A549 (cell line): ENCODE measurements around the gene MDM1.

Source experiments
- CEBPB ChIP-seq, 2 experiments: fragments of >200 bp in 1 of 2; sonication (Bioruptor Twin) in 1 of 2; formaldehyde crosslinking in 1 of 2; IDR thresholded peaks; 2 replicates each; pipeline ENCODE4 v1.6.1; 2012 to 2016
- CTCF ChIP-seq: fragments of >200 bp; sonication (Bioruptor Twin); formaldehyde crosslinking; IDR thresholded peaks from 3 replicates; pipeline ENCODE4 v1.5.1; 2016
- EP300 ChIP-seq, 2 experiments: fragments of >200 bp; sonication (Bioruptor Twin); formaldehyde crosslinking; IDR thresholded peaks; 2 replicates in 1 of 2; 3 replicates in 1 of 2; pipeline ENCODE4 v1.6.1; 2016 to 2017
- TF ChIP-seq, protein P1 (sequence below): IDR thresholded peaks from 2 replicates; pipeline ENCODE4 v1.6.1; 2012
- TF ChIP-seq, protein P2 (sequence below): IDR thresholded peaks from 2 replicates; pipeline ENCODE4 v1.6.1; 2012
- TF ChIP-seq, protein P3 (sequence below): fragments of 200-600 bp; sonication (generic); IDR thresholded peaks from 2 replicates; pipeline ENCODE4 v1.6.1; 2016; ENCODE audit warnings: antibody characterized with exemption, mild to moderate bottlenecking, moderate library complexity

DNA sequence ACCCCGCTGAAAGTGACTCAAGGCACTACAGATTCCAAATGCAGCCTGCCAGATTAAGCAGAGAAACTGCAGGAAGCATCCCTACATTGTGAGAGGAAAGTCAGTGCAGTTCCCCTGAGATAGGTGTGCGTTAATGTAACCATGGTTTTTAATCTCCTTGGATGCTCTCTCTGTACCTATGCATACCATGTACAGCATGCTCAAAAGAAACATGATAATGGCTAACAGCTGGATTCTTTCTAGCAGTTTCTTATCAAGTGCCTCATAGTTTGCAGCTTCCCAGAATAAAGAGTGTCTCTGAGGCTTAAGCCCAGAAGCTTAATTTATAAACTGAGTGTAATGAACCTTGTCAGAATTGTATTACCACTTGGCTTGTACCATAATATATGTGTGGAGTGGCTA, 17.1 kb upstream of the MDM1 start:
- TF ChIP-seq CEBPB (IDR thresholded peaks at IDR 0.05), result no peak
- TF ChIP-seq, protein P1, sequence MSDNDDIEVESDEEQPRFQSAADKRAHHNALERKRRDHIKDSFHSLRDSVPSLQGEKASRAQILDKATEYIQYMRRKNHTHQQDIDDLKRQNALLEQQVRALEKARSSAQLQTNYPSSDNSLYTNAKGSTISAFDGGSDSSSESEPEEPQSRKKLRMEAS, result no peak
- TF ChIP-seq CTCF, result no peak
- TF ChIP-seq, protein P2, sequence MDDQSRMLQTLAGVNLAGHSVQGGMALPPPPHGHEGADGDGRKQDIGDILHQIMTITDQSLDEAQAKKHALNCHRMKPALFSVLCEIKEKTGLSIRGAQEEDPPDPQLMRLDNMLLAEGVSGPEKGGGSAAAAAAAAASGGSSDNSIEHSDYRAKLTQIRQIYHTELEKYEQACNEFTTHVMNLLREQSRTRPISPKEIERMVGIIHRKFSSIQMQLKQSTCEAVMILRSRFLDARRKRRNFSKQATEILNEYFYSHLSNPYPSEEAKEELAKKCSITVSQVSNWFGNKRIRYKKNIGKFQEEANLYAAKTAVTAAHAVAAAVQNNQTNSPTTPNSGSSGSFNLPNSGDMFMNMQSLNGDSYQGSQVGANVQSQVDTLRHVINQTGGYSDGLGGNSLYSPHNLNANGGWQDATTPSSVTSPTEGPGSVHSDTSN, result no peak
- no peak for TF ChIP-seq EP300 (IDR thresholded peaks at IDR 0.05)
- TF ChIP-seq, protein P3, sequence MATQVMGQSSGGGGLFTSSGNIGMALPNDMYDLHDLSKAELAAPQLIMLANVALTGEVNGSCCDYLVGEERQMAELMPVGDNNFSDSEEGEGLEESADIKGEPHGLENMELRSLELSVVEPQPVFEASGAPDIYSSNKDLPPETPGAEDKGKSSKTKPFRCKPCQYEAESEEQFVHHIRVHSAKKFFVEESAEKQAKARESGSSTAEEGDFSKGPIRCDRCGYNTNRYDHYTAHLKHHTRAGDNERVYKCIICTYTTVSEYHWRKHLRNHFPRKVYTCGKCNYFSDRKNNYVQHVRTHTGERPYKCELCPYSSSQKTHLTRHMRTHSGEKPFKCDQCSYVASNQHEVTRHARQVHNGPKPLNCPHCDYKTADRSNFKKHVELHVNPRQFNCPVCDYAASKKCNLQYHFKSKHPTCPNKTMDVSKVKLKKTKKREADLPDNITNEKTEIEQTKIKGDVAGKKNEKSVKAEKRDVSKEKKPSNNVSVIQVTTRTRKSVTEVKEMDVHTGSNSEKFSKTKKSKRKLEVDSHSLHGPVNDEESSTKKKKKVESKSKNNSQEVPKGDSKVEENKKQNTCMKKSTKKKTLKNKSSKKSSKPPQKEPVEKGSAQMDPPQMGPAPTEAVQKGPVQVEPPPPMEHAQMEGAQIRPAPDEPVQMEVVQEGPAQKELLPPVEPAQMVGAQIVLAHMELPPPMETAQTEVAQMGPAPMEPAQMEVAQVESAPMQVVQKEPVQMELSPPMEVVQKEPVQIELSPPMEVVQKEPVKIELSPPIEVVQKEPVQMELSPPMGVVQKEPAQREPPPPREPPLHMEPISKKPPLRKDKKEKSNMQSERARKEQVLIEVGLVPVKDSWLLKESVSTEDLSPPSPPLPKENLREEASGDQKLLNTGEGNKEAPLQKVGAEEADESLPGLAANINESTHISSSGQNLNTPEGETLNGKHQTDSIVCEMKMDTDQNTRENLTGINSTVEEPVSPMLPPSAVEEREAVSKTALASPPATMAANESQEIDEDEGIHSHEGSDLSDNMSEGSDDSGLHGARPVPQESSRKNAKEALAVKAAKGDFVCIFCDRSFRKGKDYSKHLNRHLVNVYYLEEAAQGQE, result no peak
